Neural cell (in vitro differentiated cells): ENCODE measurements around the gene PGM1. TPM values are rescaled to one million over a fixed set of nuclear protein-coding genes. Genes with fewer than 3 reads are reported as not detected.
A peak's percentile ranks its signal among the peaks of the same experiment; 100 is the strongest.

Experiments
- H2AFZ ChIP-seq: fragments of 200-600, 300-800 bp; sonication (generic), shearing (Covaris generic); 2 replicates; pipeline ENCODE4 v1.6.0; 2014; ENCODE audit warnings: low read depth, mild to moderate bottlenecking, antibody characterized with exemption, low read length, moderate library complexity
- H3F3A ChIP-seq: fragments of 200-600 bp; shearing (Covaris generic); 2 replicates; pipeline ENCODE4 v1.6.1; 2016; ENCODE audit warnings: mild to moderate bottlenecking, moderate library complexity, mixed read lengths, antibody characterized with exemption, low read length; ENCODE audit not compliant: insufficient read depth, poor library complexity, severe bottlenecking
- H3K27ac ChIP-seq: fragments of 200-600, 300-800 bp; sonication (generic), shearing (Covaris generic); 2 replicates; pipeline ENCODE4 v1.5.1; 2014; ENCODE audit warnings: mild to moderate bottlenecking, low read length, moderate library complexity
- H3K27me3 ChIP-seq: fragments of 300-800, 200-600 bp; sonication (generic), shearing (Covaris generic); 2 replicates; pipeline ENCODE4 v1.6.0; 2014; ENCODE audit warnings: mild to moderate bottlenecking, low read depth, low read length, moderate library complexity; ENCODE audit not compliant: insufficient read depth
- H3K36me3 ChIP-seq: fragments of 300-800, 200-600 bp; sonication (generic), shearing (Covaris generic); 2 replicates; pipeline ENCODE4 v1.5.1; 2014; ENCODE audit warnings: mild to moderate bottlenecking, antibody characterized with exemption, low read length, moderate library complexity; ENCODE audit not compliant: insufficient read depth
- H3K4me2 ChIP-seq: fragments of 300-800, 200-600 bp; sonication (generic), shearing (Covaris generic); 2 replicates; pipeline ENCODE4 v1.6.0; 2014; ENCODE audit warnings: mild to moderate bottlenecking, low read length
- H3K4me3 ChIP-seq: fragments of 300-800, 200-600 bp; sonication (generic), shearing (Covaris generic); 2 replicates; pipeline ENCODE4 v1.5.1; 2014; ENCODE audit warnings: mild to moderate bottlenecking, low read length, moderate library complexity
- H3K79me2 ChIP-seq: fragments of 200-600 bp; shearing (Covaris generic); replicated peaks from 2 replicates; pipeline ENCODE4 v1.6.0; 2014; ENCODE audit warnings: mild to moderate bottlenecking, low read length, moderate library complexity; ENCODE audit not compliant: insufficient read depth
- H3K9ac ChIP-seq: fragments of 300-800, 200-600 bp; sonication (generic), shearing (Covaris generic); 2 replicates; pipeline ENCODE4 v1.6.1; 2016; ENCODE audit warnings: mild to moderate bottlenecking, low read length, mixed read lengths
- H3K9me2 ChIP-seq: fragments of 200-600 bp; shearing (Covaris generic); 2 replicates; pipeline ENCODE4 v1.6.1; 2016; ENCODE audit warnings: mild to moderate bottlenecking, low read length, mixed read lengths; ENCODE audit not compliant: insufficient read depth
- H3K9me3 ChIP-seq: fragments of 200-600, 300-800 bp; sonication (generic), shearing (Covaris generic); 2 replicates; pipeline ENCODE4 v1.6.1; 2016; ENCODE audit warnings: mild to moderate bottlenecking, mixed run types, low read length, moderate library complexity, mixed read lengths
- H4K20me1 ChIP-seq: fragments of 200-600 bp; shearing (Covaris generic); 2 replicates; pipeline ENCODE4 v1.6.1; 2016; ENCODE audit warnings: mild to moderate bottlenecking, mixed run types; ENCODE audit not compliant: insufficient read depth
- CTCF ChIP-seq: fragments of 450-650 bp; IDR thresholded peaks from 2 replicates; pipeline ENCODE4 v1.5.1; 2014; ENCODE audit warnings: antibody characterized with exemption, mild to moderate bottlenecking, moderate library complexity; ENCODE audit not compliant: poor library complexity, severe bottlenecking
- EP300 ChIP-seq: fragments of 450-650 bp; conservative IDR thresholded peaks from 2 replicates; pipeline ENCODE4 v1.6.1; 2014; ENCODE audit warnings: antibody characterized with exemption, mild to moderate bottlenecking, moderate library complexity; ENCODE audit not compliant: poor library complexity, severe bottlenecking
- EZH2 ChIP-seq: fragments of 200-600, 300-800 bp; shearing (Covaris generic), sonication (generic); IDR thresholded peaks from 2 replicates; pipeline ENCODE4 v1.6.1; 2014; ENCODE audit warnings: antibody characterized with exemption, low read length, borderline replicate concordance, mild to moderate bottlenecking; ENCODE audit not compliant: insufficient read depth, poor library complexity, severe bottlenecking
- MXI1 ChIP-seq: fragments of 450-650 bp; conservative IDR thresholded peaks from 2 replicates; pipeline ENCODE4 v1.6.1; 2014; ENCODE audit warnings: antibody characterized with exemption, mild to moderate bottlenecking; ENCODE audit not compliant: poor library complexity, severe bottlenecking
- POLR2AphosphoS5 ChIP-seq: IDR thresholded peaks from 2 replicates; pipeline ENCODE4 v1.6.1; 2012
- RAD21 ChIP-seq: fragments of 450-650 bp; conservative IDR thresholded peaks from 2 replicates; pipeline ENCODE4 v1.6.1; 2014; ENCODE audit warnings: antibody characterized with exemption, mild to moderate bottlenecking, moderate library complexity
- REST ChIP-seq: IDR thresholded peaks from 2 replicates; pipeline ENCODE4 v1.6.1; 2012; ENCODE audit warnings: borderline replicate concordance
- SMC3 ChIP-seq: fragments of 450-650 bp; conservative IDR thresholded peaks from 2 replicates; pipeline ENCODE4 v1.6.1; 2014; ENCODE audit warnings: antibody characterized with exemption, mild to moderate bottlenecking, moderate library complexity; ENCODE audit not compliant: poor library complexity
- TAF1 ChIP-seq: IDR thresholded peaks from 2 replicates; pipeline ENCODE4 v1.6.1; 2012; ENCODE audit warnings: low read depth
- polyA plus RNA-seq: library from polyadenylated mRNA; depleted of rRNA; stranded (reverse); fragments of >200 nt; gene quantifications from 2 replicates; pipeline ENCODE4 v1.2.3, GENCODE V29; 2014

Gene PGM1
- polyA plus RNA-seq, 1 donor from 2014 or later = 2.9 TPM

- H3K79me2 ChIP-seq = no peaks in the 10 kb centered on the region
- no peak overlapping the region for H2AFZ ChIP-seq
- no peaks in the 10 kb centered on the region for H3K36me3 ChIP-seq
- H3K9me2 ChIP-seq = no peaks in the 10 kb centered on the region
- H3K4me3 ChIP-seq = no peak overlapping the region
- no peaks in the 10 kb centered on the region for H3K9me3 ChIP-seq
- H3K27ac ChIP-seq = no peak overlapping the region
- no peaks in the 10 kb centered on the region for H4K20me1 ChIP-seq
- no peaks in the 10 kb centered on the region for H3K27me3 ChIP-seq
- no peak overlapping the region for H3K9ac ChIP-seq
- H3F3A ChIP-seq = no peaks in the 10 kb centered on the region
- TF ChIP-seq CTCF = peak; percentile 88
- no peak for TF ChIP-seq MXI1
- no peak for TF ChIP-seq REST
- TF ChIP-seq POLR2AphosphoS5 = no peak
- TF ChIP-seq TAF1 = no peak
- peak; percentile 90 for TF ChIP-seq SMC3
- TF ChIP-seq RAD21 = peak; percentile 92
- TF ChIP-seq EZH2 = no peak
- TF ChIP-seq EP300 = no peak
- no peak overlapping the region for H3K4me2 ChIP-seq
Observed at GRCh38 chr1:63615768-63616420, 22.7 kb downstream of the PGM1 start.

- no peaks in the 10 kb centered on the region for H4K20me1 ChIP-seq
- no peaks in the 10 kb centered on the region for H3K27me3 ChIP-seq
- no peaks in the 10 kb centered on the region for H3K9me2 ChIP-seq
- no peak overlapping the region for H3K4me3 ChIP-seq
- no peak overlapping the region for H3K9ac ChIP-seq
- H3K4me2 ChIP-seq = no peak overlapping the region
- H2AFZ ChIP-seq = no peak overlapping the region
- no peaks in the 10 kb centered on the region for H3K9me3 ChIP-seq
- H3F3A ChIP-seq = no peaks in the 10 kb centered on the region
- no peak overlapping the region for H3K27ac ChIP-seq
- no peaks in the 10 kb centered on the region for H3K36me3 ChIP-seq
- no peak for TF ChIP-seq MXI1
- TF ChIP-seq EZH2 = no peak
- TF ChIP-seq RAD21 = no peak
- no peak for TF ChIP-seq REST
- TF ChIP-seq POLR2AphosphoS5 = no peak
- TF ChIP-seq EP300 = no peak
- no peak for TF ChIP-seq CTCF
- no peak for TF ChIP-seq TAF1
- no peaks in the 10 kb centered on the region for H3K79me2 ChIP-seq
Observed at GRCh38 chr1:63617450-63617849, 24.2 kb downstream of the PGM1 start.
